Neutrophil (primary cell): ENCODE data around the gene PIMREG.

Experiments used
- H3K27ac ChIP-seq: fragments of 200-600 bp; sonication (generic); 2 replicates; pipeline ENCODE4 v1.5.1; 2016; ENCODE audit warnings: mild to moderate bottlenecking, moderate library complexity
- H3K27me3 ChIP-seq: fragments of 200-600 bp; sonication (generic); 2 replicates; pipeline ENCODE4 v1.6.0; 2016; ENCODE audit warnings: mild to moderate bottlenecking
- H3K36me3 ChIP-seq: fragments of 200-600 bp; sonication (generic); 2 replicates; pipeline ENCODE4 v1.5.1; 2017
- H3K4me1 ChIP-seq, 2 experiments: fragments of 200-600 bp in 1 of 2; sonication (generic) in 1 of 2; 1 replicate in 1 of 2; 2 replicates in 1 of 2; pipeline versions ENCODE4 v1.5.1 to v1.6.1; 2013 to 2016; ENCODE audit warnings: low read depth in 1 of 2, low read length in 1 of 2, mild to moderate bottlenecking in 1 of 2, moderate library complexity in 1 of 2; ENCODE audit not compliant: control insufficient read depth in 1 of 2, insufficient read depth in 1 of 2
- H3K4me3 ChIP-seq, 2 experiments: fragments of 200-600 bp in 1 of 2; sonication (generic) in 1 of 2; 1 replicate in 1 of 2; 2 replicates in 1 of 2; pipeline ENCODE4 v1.5.1; 2013 to 2016; ENCODE audit warnings: low read depth in 1 of 2, low read length in 1 of 2, mild to moderate bottlenecking in 1 of 2, moderate library complexity in 1 of 2
- H3K9me3 ChIP-seq: fragments of 200-600 bp; sonication (generic); 2 replicates; pipeline ENCODE4 v1.5.1; 2016
- TF ChIP-seq, protein P1 (sequence below): fragments of 200-600 bp; sonication (generic); IDR thresholded peaks from 2 replicates; pipeline ENCODE4 v1.5.1; 2016; ENCODE audit warnings: antibody characterized with exemption

PIMREG gene

GRCh38 chr17:6483507-6483906 is 39.3 kb downstream of the PIMREG start:
- Histone ChIP-seq H3K4me3 (no peak overlapping the region), H3K9me3 (no peaks in the 10 kb centered on the region), H3K4me1 (no peaks in the 10 kb centered on the region), H3K36me3 (no peaks in the 10 kb centered on the region), H3K27ac (no peak overlapping the region), H3K27me3 (peaks cover 5% of the 10 kb centered on the region)
- TF ChIP-seq, protein P1, sequence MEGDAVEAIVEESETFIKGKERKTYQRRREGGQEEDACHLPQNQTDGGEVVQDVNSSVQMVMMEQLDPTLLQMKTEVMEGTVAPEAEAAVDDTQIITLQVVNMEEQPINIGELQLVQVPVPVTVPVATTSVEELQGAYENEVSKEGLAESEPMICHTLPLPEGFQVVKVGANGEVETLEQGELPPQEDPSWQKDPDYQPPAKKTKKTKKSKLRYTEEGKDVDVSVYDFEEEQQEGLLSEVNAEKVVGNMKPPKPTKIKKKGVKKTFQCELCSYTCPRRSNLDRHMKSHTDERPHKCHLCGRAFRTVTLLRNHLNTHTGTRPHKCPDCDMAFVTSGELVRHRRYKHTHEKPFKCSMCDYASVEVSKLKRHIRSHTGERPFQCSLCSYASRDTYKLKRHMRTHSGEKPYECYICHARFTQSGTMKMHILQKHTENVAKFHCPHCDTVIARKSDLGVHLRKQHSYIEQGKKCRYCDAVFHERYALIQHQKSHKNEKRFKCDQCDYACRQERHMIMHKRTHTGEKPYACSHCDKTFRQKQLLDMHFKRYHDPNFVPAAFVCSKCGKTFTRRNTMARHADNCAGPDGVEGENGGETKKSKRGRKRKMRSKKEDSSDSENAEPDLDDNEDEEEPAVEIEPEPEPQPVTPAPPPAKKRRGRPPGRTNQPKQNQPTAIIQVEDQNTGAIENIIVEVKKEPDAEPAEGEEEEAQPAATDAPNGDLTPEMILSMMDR, result no peak

DNA sequence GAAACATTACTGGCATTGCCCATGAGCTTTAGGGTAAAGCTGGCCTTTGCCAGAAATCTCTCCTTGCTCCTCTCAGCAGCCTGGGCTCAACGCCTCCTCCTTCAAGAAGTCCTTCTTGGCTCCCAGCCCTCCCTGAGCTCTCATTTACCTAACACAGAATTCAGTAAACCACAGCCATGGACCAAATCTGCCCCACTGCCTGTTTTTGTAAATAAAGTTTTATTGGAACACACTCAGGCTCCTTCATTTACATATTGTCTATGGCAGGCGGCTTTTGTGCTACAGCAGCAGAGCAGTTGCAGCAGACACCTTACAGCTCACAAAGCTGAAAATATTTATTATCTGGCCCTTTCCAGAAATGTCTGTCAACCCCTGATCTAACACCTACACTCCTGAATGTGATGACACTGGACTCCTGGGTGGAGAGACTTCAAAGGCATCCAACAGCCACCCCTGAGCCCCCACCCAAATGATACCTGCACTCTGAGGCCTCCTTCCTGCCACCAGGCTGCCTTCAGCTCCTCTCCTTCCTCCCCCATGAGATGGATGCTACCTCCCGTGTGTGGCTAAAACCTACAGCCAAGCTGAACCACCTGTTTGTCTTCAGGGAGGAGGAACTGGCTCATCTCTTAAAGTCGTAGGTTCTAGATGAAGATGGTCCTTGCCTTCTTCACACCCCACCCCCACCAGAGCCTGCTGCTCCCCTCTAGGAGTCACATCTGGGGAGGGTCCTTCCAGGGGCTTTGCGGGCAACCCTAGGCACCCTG is 41.6 kb downstream of the PIMREG start:
- H3K4me1 ChIP-seq, result no peaks in the 10 kb centered on the region
- no peaks in the 10 kb centered on the region for H3K36me3 ChIP-seq
- no peak overlapping the region for H3K27ac ChIP-seq
- TF ChIP-seq, protein P1, result no peak
- no peak overlapping the region for H3K4me3 ChIP-seq
- H3K9me3 ChIP-seq, result no peaks in the 10 kb centered on the region
- peaks cover 5% of the 10 kb centered on the region for H3K27me3 ChIP-seq

DNA sequence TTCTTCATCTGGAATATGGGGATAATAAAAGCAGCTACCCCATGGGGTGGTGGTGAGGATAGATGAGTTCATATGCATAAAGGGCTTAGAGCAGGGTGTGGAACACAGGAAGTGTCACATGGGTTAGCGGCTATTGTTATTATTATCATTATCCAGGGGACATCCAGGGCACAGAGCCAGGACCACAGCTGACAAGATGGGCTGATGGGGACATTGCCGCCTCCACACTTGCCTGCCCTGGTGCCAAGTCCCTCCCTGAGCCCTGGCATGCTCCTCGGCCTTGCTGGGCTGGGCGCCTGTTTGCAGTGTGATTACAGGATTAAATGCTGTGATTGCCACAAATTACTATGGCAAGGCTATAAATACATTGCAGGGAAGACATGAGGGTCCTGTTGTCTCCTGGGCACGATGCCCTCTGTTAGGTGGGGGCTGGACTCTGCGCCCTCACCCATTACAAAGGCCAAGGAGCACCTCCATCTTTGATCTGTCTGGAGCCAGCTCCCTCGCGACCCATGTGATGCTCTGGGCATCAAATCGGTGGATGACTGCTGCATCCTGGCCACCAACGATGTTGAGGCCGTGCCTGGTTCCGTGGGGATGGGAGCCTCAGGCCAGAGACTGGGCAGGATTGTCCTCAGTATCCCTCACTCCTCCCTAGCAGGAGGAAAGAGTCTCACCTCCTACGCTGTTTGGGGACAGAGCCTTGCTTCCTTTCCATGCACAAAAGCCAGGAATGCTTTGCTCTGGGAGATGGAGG is 43.2 kb downstream of the PIMREG start:
- H3K36me3 ChIP-seq, result no peaks in the 10 kb centered on the region

DNA sequence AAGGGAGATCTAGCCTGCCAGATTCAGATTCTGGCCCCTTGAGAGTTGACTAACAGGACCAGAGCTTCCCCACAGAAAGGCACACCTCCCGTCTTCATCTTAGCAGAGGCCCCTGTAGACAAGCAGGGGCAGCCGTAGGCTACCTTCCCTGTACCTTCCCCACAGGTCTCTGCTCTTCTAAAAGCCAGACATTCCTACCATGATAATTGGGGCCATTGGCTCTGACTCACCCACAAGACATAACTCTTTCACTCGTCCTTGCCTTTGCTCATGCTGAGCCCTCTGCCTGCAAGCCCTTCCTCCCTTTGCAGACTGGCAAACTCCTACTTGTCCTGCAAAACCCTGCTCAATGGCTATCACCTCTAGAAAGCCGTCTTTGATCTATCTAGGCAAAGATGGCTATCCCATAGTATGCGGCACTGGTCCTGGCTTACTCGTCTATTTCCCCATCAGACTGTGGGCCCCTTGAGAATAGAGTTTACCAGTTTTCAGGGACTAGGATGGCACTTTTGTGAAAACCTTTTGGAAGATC is 43.8 kb downstream of the PIMREG start:
- H3K27me3 ChIP-seq, result no peaks in the 10 kb centered on the region
- no peak overlapping the region for H3K27ac ChIP-seq
- H3K4me1 ChIP-seq, result no peaks in the 10 kb centered on the region
- H3K9me3 ChIP-seq, result no peaks in the 10 kb centered on the region
- TF ChIP-seq, protein P1, result no peak
- no peaks in the 10 kb centered on the region for H3K36me3 ChIP-seq
- H3K4me3 ChIP-seq, result no peak overlapping the region

More for the DNA sequence above, 43.2 kb downstream of the PIMREG start:
- Histone ChIP-seq H3K27ac (no peak overlapping the region), H3K9me3 (no peaks in the 10 kb centered on the region), H3K4me1 (no peaks in the 10 kb centered on the region), H3K27me3 (peaks cover 1% of the 10 kb centered on the region), H3K4me3 (no peak overlapping the region)
- TF ChIP-seq, protein P1, result no peak

- TF ChIP-seq, protein P1, result no peak
- no peak overlapping the region for H3K27ac ChIP-seq
- no peaks in the 10 kb centered on the region for H3K9me3 ChIP-seq
- no peak overlapping the region for H3K4me3 ChIP-seq
- no peaks in the 10 kb centered on the region for H3K36me3 ChIP-seq
- peaks cover under 1% of the 10 kb centered on the region for H3K27me3 ChIP-seq
- no peaks in the 10 kb centered on the region for H3K4me1 ChIP-seq
Measured at GRCh38 chr17:6489016-6489550, 44.8 kb downstream of the PIMREG start.
